GM21529 (cell line): ENCODE measurements around the gene CDK5RAP1.
A peak's percentile ranks its signal among the peaks of the same experiment; 100 is the strongest.

Source experiments
- ATAC-seq: cut with Tn5 transposase; IDR thresholded peaks from one replicate; pipeline ENCODE4 v1.9.1; 2021; ENCODE audit not compliant: unreplicated experiment

Gene CDK5RAP1

DNA sequence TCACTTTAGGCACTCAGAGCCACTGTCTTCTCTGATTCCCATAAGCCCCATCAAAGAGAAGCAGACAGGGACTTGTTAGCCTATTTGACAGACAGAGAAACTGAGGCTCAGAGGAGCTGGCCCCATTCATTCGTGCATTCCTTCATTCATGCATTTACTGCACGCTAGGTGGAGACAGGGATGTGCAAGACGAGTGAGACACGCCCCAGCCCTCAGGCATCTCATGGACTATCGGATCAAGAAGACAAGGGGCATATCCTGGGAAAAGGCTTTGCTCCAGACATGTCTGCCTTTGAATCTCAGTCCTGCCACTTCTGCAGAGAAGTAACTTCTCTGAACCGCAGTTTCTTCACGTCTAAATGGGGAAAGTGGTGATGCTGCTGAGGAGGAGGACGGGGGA lies 64.2 kb downstream of the CDK5RAP1 start:
- peak; percentile 10 for ATAC-seq

DNA sequence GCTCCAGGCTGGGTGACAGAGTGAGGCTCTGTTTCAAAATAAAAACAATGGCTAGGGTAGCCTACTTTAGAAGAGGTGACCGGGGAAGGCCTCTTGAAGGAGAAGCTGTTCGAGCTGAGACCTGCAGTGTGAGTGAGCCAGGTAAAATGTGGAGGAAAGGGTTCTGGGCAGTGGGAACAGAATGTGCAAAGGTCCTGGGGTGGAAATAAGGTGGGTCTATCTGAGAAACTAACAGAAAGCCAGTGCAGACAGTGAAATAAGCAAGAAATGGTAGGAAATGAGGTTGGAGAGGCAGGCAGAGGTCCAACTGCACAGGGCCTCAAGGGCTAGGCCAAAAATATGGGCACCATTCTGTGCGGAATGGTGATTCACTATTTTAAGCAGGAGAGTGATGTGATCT lies 64.9 kb downstream of the CDK5RAP1 start:
- ATAC-seq, result no peak

GRCh38 chr20:33334111-33334510 lies 67.2 kb downstream of the CDK5RAP1 start:
- ATAC-seq, result no peak

GRCh38 chr20:33333616-33334015 lies 67.7 kb downstream of the CDK5RAP1 start:
- no peak for ATAC-seq

DNA sequence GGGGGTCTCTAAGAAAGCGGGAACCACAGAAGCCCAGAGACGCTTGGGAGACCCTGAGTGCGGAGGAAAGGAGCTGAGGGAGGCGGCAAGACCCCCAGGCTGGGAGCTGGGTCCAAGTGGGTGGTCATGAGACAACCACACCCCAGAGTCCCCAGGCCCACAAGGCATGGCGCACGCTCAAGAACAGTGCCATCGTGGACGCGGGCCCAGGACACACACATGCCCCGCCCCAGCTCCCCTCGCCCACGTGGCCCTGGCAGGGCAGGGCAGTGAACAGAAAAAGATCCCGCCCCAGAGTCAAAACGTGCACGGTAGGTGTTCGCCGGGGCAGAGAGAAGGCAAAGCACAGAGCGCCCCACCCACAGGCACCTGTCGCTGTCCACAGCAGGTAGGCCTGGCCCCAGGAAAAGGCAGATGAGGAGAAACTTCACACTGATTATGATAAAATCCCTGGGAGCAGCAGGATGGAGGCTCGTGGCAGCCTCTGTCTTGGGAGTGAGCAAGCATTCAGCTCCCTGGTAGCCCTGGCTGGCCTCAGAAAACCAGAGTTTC lies 68.3 kb downstream of the CDK5RAP1 start:
- no peak for ATAC-seq

DNA sequence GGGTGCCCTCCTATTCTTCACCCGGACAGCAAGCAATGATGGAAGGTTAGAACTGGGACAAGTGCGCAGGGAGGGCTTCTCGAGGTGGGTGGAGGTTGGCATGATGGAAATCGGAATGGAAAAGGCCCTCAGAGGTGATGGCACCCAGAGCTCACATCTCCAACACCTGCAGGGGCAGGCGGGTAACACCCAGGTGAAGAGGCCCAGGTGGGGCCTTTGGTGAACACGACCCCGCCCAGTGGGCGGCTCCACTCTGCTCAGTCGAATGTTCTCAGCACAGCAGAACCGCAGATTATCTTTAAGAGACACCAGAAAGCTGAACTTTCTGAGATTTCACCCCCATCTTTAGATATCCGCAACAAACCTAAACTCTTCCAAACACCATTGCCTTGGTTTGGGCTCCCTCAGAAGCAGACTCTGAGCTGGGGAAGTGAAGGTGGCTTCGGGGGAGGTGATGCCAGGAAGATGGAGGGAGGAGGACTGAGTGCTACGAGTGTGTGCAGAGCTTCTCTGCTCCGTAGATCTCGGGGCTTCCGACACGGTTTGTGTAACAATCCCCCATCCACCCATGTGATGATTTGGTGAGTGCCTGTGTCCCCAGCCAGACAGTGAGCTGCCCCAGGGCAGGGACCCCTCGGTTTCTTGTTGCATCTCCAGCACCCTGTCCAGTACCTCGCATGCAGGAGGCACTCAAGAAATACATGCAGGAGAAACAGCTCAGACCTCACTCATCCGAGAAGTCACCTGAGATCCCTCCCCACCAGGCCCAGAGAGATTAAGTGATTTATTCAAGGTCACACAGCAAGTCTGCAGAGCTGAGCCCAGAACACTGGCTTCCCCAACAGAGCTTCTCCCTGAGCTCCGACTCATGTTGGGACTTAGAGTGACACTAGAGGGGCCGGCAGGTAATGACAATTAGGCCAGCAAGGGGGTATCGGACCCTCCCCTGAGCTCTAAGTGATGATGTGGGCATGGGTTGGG lies 72.9 kb downstream of the CDK5RAP1 start:
- no peak for ATAC-seq

- no peak for ATAC-seq
Measured at GRCh38 chr20:33325350-33325749, 76.0 kb downstream of the CDK5RAP1 start.

GRCh38 chr20:33323236-33323635 lies 78.1 kb downstream of the CDK5RAP1 start:
- ATAC-seq, result no peak

GRCh38 chr20:33322456-33322855 lies 78.9 kb downstream of the CDK5RAP1 start:
- ATAC-seq, result no peak

- ATAC-seq, result no peak
Measured at GRCh38 chr20:33320006-33320405, 81.3 kb downstream of the CDK5RAP1 start.

- no peak for ATAC-seq
Measured at GRCh38 chr20:33318096-33318429, 83.3 kb downstream of the CDK5RAP1 start.

DNA sequence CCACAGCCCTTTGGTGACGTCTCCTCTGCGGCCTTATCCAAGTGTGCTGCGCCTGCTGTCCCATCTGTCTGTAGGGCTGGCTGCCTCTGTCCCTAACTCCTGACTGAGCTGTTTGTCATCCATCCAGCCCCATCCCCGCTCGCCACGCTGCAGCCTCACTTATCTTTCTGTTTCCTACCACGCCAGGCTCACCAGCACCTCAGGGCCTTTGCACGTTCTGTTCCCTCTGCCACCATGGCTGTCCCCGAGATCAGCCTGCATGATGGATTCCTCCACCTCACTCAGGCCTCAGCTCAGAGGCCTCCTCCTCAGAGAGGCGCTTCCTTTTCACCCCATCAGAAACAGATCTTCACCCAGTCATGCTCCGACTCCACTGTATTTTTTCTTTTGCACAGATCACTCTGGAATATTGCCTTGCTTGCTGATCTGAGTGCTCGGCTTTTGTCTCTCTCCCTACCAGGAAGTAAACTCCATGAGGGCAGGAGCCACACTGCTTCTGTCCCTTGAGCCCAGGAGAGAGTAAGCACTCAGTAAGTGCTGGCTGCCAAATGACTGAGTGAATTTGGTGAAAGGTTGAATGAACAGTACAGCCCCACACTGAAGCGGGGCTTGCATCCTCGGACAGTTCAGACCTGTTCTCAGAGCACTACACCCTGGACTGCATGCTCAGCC lies 83.8 kb downstream of the CDK5RAP1 start:
- no peak for ATAC-seq

DNA sequence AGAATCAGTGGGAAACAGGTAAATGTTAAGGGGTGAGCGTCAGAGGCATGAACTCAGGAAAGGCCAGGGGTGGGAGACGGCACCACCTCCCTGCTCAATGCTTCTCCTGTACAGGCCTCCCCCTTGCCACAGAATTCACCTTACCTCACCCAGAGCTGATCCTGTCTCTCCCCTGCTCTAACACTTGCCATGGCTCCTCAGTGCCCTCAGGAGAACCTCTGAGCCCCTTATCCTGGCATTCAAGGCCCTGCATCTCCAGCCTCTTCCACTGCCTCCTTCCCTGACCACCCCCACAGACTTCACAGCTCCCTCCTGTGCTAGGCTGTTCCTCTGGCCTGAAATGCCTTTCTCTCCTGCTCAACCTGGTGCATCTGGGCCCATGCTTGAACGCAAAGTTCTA lies 84.4 kb downstream of the CDK5RAP1 start:
- ATAC-seq, result no peak

DNA sequence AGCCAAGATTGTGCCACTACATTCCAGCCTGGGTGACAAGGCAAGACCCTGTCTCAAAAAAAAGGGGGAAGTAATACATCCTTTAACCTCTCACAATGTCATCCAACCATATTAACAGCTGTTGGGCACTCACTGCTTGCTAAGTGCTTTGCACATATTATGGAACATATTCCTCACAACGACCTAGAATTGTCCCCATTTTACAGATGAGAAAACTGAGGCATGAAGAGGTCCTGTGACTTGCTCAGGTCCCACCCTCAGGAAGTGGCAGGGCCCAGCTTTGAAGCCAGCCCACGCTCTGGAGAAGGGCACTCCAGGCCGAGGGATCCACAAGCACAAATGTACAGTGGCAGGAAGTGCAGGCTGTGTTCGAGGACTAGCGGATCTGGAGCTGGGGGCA lies 85.0 kb downstream of the CDK5RAP1 start:
- ATAC-seq, result no peak

GRCh38 chr20:33313686-33314314 lies 87.5 kb downstream of the CDK5RAP1 start:
- no peak for ATAC-seq

DNA sequence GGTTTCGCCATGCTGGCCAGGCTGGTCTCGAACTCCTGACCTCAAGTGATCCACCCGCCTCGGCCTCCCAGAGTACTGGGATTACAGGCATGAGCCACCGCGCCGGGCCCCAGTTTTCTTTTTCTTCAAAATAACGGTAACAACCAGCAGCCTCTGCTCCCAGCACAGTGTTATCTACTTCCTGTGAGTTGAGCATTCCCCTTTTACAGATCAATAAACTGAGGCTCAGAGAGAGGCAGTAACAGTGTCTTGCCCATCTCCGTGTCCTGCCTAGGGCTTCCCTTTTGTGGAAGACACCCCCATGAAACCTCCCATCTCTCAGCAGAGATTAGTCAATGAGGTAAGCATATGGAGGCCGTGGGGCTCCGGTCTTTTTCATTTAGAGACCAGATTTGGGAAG lies 88.7 kb downstream of the CDK5RAP1 start:
- no peak for ATAC-seq

GRCh38 chr20:33311996-33312395 lies 89.3 kb downstream of the CDK5RAP1 start:
- ATAC-seq, result no peak

DNA sequence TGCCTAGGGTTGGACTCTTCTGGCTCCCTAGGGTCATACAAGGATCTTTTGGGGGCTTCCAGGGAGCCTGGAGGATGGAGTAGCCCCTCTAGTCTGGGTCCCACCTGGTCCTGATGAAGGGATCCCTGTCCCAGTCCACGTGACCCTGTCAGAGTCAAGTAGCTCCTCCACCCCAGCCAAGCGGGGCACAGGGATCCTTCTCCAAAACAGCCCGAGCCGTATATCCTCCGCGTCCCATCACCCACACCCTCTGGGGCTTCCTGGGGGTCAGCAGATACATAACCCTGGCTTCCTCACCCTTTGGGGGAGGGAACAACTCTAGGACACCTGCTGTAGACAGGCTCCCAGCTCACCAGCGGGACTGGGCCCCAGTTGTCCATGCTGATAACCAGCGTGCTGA lies 90.3 kb downstream of the CDK5RAP1 start:
- ATAC-seq, result no peak

- no peak for ATAC-seq
Measured at GRCh38 chr20:33310327-33310899, 90.9 kb downstream of the CDK5RAP1 start.

DNA sequence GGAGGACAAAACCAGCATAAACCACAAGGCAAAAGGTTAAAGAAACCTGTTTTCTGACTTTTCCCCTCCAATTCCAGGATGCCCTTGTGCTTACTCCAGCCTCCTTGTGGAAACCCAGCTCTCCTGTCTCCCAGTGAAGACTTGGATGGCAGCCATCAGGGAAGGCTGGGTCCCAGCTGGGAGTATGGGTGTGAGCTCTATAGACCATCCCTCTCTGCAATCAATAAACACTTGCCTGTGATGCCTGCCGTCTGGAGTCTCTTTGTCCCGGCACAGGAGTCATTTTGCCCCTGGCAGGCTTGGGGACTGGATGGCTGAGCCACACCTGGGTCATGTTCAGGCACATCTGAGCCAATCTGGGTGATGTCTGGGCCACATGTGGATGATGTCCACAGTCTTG lies 91.7 kb downstream of the CDK5RAP1 start:
- ATAC-seq, result no peak
